PC-3 (cell line): ENCODE measurements around the gene ERAL1.

Source experiments
- CTCF ChIP-seq: fragments of 300-600 bp; sonication (generic); conservative IDR thresholded peaks from 2 replicates; pipeline ENCODE4 v1.5.1; 2017; ENCODE audit warnings: antibody characterized with exemption, low read depth, mild to moderate bottlenecking, low read length
- EZH2 ChIP-seq: fragments of 300-600 bp; sonication (generic); IDR thresholded peaks from one replicate; pipeline ENCODE4 v1.6.1; 2017; ENCODE audit warnings: antibody characterized with exemption, mild to moderate bottlenecking, low read length; ENCODE audit not compliant: unreplicated experiment
- EZH2phosphoT487 ChIP-seq: fragments of 300-600 bp; sonication (generic); IDR thresholded peaks from 2 replicates; pipeline ENCODE4 v1.6.1; 2018; ENCODE audit warnings: mild to moderate bottlenecking, antibody characterized with exemption, low read length, borderline replicate concordance

GRCh38 chr17:28819582-28819981 is 35.2 kb upstream of the ERAL1 start:
- TF ChIP-seq CTCF (no peak), EZH2 (no peak), EZH2phosphoT487 (no peak)
